Activated CD4-positive, CD25-positive, alpha-beta regulatory T cell treated with anti-CD3 and anti-CD28 coated beads, Interleukin-2, amount 50 U/mL, for 24 hours (primary cell): ENCODE data around the gene FTO.

Experiments used
- ATAC-seq, 2 donors: fragments of 150-1000 bp; cut with Tn5 transposase; one replicate each; pipeline ENCODE4 v1.10.0; 2021; ENCODE audit warnings: mild to moderate bottlenecking in 1 of 2, moderate library complexity in 1 of 2

FTO gene

GRCh38 chr16:53946746-53947386, 242.9 kb downstream of the FTO start:
- no peak for ATAC-seq

GRCh38 chr16:53947642-53948041, 243.7 kb downstream of the FTO start:
- no peak for ATAC-seq

- no peak for ATAC-seq
These were observed 244.4 kb downstream of the FTO start for GRCh38 chr16:53948326-53948725.

- ATAC-seq: no peak
These were observed 244.9 kb downstream of the FTO start for GRCh38 chr16:53948734-53949430.

GRCh38 chr16:53949715-53950410, 245.9 kb downstream of the FTO start:
- no peak for ATAC-seq

- no peak for ATAC-seq
These were observed 246.7 kb downstream of the FTO start for GRCh38 chr16:53950677-53951076.

- peak; percentile 70 to 82 for ATAC-seq
These were observed 248.6 kb downstream of the FTO start for GRCh38 chr16:53952215-53953208.

- no peak for ATAC-seq
These were observed 249.4 kb downstream of the FTO start for GRCh38 chr16:53953336-53953735.

- ATAC-seq: no peak
These were observed 251.4 kb downstream of the FTO start for GRCh38 chr16:53955221-53955875.

- no peak for ATAC-seq
These were observed 254.5 kb downstream of the FTO start for GRCh38 chr16:53958341-53958880.

- no peak for ATAC-seq
These were observed 256.3 kb downstream of the FTO start for GRCh38 chr16:53960050-53960812.

- ATAC-seq: no peak
These were observed 257.1 kb downstream of the FTO start for GRCh38 chr16:53960954-53961616.

GRCh38 chr16:53962041-53962440, 258.1 kb downstream of the FTO start:
- ATAC-seq: no peak

GRCh38 chr16:53964145-53964790, 260.3 kb downstream of the FTO start:
- no peak for ATAC-seq

GRCh38 chr16:53966821-53967571, 263.0 kb downstream of the FTO start:
- no peak for ATAC-seq

GRCh38 chr16:53967572-53967971, 263.6 kb downstream of the FTO start:
- no peak for ATAC-seq

- no peak for ATAC-seq
These were observed 264.5 kb downstream of the FTO start for GRCh38 chr16:53968454-53968853.

- ATAC-seq: no peak
These were observed 264.9 kb downstream of the FTO start for GRCh38 chr16:53968896-53969295.

GRCh38 chr16:53971616-53972015, 267.7 kb downstream of the FTO start:
- no peak for ATAC-seq
